Non-pigmented ciliary epithelial cell (primary cell): ENCODE data around the gene NEBL.
"Not testable (repeated sequence)": the region's sequence is repeated elsewhere in the genome, so short reads cannot be mapped to it uniquely, and the experiment has no call there.

Experiments
- DNase-seq: peaks from one replicate; pipeline ENCODE4 v3.0.0-alpha.2; 2010; ENCODE audit warnings: low read depth

NEBL gene

GRCh38 chr10:20897146-20897825 lies at the start of gene NEBL:
NEBL (minus strand) TSS chr10:20897311; CDS start chr10:20897205, 106 bp downstream.
- DNase-seq: no peak

DNA sequence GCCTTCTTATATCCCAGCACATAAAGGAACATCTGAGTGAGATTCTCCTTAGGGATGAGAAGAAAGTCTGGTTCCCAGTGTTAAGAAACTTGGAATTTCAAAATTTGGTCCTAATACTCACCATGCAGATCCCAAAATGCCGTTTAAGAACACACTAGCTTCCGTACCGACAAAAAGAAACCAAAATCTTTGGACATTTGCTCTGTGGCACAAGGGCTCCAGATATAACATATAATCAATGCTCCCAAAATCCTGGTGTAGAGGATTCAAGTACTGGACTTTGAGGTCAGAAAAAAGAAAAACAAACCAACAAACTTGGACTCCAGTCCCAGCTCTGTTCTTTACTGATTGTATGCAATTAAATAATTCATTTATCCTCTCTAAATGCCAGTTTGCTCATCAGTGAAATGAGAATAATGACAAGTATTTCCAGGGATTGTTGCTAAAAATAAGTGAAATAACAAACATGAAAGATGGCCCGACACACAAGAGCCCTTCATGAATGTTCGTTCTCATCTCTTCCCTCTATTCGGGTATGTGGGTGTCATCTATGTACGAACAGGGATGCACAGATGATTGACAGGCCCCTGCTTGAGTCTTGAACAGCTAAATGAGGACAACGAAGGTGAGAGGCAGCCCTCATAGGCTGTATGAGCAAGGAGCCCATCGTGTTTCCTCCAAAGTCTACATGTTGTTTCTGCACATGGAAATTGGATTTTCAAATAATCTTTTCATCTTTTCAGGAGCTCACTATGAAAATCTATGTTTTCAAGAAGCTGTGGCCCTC lies 48.6 kb upstream of the NEBL start:
- DNase-seq: no peak

GRCh38 chr10:20944789-20945502 lies 47.8 kb upstream of the NEBL start:
- no peak for DNase-seq

DNA sequence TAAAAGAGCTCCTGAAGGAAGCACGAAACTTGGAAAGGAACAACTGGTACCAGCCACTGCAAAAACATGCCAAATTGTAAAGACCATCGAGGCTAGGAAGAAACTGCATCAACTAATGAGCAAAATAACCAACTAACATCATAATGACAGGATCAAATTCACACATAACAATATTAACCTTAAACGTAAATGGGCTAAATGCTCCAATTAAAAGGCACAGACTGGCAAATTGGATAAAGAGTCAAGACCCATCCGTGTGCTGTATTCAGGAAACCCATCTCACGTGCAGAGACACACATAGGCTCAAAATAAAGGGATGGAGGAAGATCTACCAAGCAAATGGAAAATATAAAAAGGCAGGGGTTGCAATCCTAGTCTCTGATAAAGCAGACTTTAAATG lies 42.3 kb upstream of the NEBL start:
- not testable (repeated sequence) for DNase-seq

- DNase-seq: no peak
Measured at GRCh38 chr10:20936396-20936795, 39.3 kb upstream of the NEBL start.

DNA sequence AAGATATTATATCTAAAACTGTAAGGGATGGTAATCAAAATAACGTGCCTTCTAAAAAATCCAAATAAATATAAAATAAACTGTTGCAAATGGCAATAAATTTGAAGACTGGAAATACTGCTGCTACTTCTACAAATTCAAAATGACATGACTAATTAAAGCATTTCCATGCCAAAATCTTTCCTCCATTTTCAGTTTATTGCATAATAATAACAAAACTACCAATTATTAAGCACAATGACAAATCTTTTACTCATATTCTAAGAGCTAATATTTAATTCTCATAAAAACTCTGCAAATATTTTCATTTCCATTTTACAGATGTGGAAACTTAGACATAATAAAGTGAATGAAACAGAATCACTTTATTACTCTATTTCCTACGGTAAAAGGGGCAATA lies 38.8 kb upstream of the NEBL start:
- no peak for DNase-seq

- no peak for DNase-seq
Measured at GRCh38 chr10:20935301-20935700, 38.2 kb upstream of the NEBL start.

- no peak for DNase-seq
Measured at GRCh38 chr10:20933705-20934104, 36.6 kb upstream of the NEBL start.

DNA sequence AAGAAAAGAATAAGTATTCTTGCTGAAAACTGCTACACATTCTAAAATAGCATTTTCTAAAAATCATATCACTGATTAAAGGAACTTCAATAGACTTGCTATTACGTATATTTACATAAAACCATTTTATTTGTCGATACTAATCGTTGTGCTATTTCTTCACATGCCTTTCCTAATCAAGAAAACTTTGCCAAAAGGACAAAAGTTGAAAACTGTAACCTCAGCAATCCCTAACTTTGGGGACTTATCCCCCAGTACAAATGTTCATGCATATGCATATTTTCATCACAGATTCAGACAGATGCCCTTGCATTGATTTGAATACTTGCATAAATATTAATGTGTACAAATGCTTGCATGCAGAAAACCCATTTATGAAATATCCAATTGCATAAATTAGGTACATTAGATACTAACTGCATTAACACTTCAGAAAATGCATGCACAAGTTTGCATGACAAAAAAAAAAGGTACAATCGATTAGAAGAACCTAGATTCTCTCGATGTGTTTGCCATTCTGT lies 35.6 kb upstream of the NEBL start:
- DNase-seq: no peak

- DNase-seq: no peak
Measured at GRCh38 chr10:20931156-20931795, 34.2 kb upstream of the NEBL start.

- no peak for DNase-seq
Measured at GRCh38 chr10:20927456-20927855, 30.3 kb upstream of the NEBL start.

GRCh38 chr10:20922451-20922850 lies 25.3 kb upstream of the NEBL start:
- no peak for DNase-seq

DNA sequence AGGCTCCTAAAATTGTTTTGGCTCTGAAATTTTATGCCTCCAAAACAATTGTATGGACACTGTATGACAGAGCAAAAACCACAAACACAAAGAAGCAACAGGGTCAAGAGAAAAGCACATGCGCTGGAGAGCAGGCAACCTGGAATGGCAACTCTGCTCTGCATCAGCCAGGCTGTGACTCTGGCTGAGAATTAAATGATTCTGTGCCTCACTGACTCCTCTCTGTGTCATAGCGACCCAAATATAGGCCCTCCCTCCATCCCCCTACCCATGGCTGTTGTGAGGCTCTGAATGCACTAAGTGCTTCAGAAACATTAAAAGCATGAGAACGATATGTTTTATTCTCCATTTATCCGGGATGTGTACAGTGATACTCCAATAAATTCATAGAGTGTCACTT lies 24.9 kb upstream of the NEBL start:
- no peak for DNase-seq

DNA sequence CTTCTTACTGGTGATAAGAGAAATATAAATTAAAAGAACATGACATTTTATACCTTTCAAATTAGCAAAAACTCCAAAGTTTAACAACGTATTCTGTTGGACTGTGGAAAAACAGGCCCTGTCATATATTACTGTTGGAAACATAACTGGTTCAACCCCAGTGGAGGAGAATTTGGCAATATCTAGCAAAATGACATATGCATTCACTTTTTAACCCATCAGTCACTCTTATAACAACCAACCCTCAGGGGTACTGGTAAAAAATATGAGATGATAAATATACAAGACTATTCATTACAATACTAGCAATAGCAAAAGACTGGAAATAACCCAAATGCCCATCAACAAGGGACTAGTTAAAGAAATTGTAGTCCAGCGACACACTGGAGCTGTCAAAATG lies 22.9 kb upstream of the NEBL start:
- DNase-seq: no peak

GRCh38 chr10:20919481-20919880 lies 22.4 kb upstream of the NEBL start:
- DNase-seq: no peak

DNA sequence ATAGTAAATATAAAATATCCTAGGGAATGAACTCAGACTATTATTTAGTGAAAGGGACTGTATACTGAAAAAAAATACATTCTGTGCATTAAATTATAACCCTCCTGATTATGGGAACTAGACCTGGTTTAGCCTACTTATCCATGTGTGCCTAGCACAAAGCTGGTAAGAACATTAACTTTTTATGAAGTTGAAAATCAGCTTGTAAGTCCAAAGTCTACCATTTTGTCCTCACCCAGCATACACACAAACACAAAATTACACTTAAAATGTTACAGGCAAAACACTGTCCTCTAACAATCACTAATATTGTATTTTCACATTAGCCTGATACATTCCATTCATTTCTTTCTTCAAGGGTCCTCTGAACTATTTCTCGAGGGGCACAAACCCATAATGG lies 19.9 kb upstream of the NEBL start:
- no peak for DNase-seq

DNA sequence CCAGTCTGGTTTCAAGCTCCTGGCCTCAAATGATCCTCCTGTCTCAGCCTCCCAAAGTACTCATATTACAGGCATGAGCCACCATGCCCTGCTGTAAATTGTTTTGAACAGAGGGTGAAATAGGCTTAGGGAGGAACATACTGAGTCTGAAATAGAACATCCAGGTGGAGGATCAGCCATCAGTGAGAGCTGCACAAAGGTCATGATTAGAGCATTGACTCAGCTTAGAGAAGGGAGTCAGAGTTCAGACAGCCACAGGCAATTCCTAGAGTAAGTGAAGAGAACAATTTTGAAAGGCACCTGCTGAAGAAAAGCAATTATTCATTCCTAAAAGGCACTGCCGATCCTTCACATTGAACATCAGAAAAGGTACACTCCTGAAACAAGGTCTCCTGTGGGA lies 15.9 kb upstream of the NEBL start:
- no peak for DNase-seq

- DNase-seq: no peak
Measured at GRCh38 chr10:20911626-20912025, 14.5 kb upstream of the NEBL start.

DNA sequence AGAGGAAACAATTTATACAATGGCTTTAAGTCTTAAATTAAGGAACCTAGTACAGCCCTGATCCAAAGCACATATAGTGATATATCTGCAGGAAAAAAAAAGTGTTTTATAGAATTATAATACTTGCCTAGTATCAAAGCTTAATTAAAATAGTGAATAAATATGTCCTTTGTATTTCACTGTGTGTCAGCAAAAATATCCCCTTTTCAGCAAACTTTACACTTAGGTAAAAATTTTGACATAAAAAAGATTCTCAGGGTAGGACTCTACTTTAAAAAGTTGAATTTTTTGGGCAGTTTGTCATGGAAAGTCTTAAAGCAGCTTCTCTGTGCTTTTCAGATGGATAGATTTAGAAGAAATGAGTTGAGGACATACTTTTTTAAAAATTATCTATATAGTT lies 12.7 kb upstream of the NEBL start:
- no peak for DNase-seq

DNA sequence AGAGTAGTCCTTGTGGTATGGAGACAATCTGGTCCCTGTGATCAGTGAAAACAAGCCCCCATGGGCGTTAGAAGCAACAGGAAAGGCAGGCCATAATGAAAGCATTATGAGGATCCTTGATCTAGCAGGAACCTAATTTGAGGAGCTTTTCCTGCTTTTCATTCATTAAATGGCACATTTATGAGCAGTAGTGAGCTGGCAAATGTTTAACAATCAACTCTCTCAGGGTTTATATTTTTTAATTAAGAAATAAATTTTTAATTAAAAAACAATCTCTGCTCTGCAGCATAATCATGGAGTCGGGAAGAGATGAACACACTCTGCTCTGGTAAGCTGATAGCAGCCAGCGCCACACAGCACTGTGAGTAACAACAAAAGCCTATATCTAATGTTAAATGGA lies 11.3 kb upstream of the NEBL start:
- DNase-seq: no peak

DNA sequence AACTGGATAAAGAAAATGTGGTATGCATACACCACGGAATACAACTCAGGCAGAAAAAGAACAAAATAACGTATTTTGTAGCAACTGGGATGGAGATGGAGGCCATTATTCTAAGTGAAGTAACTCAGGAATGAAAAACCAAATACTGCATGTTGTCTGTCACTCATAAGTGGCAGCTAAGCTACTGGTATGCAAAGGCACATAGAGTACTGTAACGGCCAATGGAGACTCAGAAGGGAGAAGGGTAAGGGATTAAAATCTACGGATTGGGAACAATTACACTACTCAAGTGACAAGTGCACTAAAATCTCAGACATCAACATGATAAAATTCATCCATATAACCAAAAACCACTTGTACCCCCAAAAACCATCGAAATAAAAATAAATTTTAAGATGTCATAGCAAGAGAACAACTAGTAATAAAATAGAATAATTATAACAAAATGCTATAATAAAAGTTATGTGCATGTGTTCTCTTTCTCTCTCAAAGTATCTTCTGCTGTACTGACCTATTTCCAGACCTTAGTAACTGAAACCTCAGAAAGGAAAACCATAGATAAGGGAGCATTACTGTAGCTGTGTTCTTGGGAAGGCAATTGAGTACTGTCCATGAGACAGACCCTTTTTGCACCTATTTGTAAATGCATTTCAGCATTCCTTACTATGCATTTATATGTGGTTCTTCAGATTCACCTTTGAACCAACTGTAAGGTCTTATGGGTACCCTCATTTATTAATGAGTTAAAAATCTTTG lies 6.7 kb upstream of the NEBL start:
- no peak for DNase-seq

DNA sequence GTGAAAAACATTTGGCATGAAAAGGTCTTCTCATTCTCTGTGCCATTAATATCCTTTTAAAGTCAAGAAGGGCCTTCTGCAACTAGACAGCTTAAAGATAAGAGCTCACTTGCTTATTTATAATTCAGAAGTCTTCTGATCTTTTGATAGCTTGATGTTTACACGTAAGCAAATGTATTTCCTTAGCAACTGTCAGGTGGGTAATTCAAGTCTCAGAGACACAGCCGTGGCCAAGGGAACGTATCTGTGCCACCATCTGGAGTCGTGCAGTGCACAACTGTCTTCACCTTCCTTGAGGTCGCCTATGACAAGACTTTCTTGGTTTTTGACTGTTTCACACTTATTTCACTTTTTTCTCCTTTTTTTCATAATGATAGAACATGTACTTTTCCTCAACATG lies 4.0 kb upstream of the NEBL start:
- DNase-seq: no peak
